Lower lobe of right lung (tissue), 2 donors: ENCODE data around the gene PSMC3. TPM values are rescaled to one million over a fixed set of nuclear protein-coding genes. Genes with fewer than 3 reads are reported as not detected.

Source experiments
- ATAC-seq, 2 donors: fragments of 200-7000 bp; cut with Tn5 transposase; one replicate each; pipeline ENCODE4 v1.9.1; 2020 to 2022; ENCODE audit warnings: mild to moderate bottlenecking in 2 of 2, moderate library complexity in 2 of 2
- DNase-seq: peaks from one replicate; pipeline ENCODE4 v3.0.0-alpha.2; 2020
- H3K27ac ChIP-seq: fragments of 200-600 bp; one replicate; pipeline ENCODE4 v1.8.0; 2022
- H3K27me3 ChIP-seq: fragments of 200-600 bp; one replicate; pipeline ENCODE4 v1.8.0; 2022; ENCODE audit warnings: low read depth
- H3K36me3 ChIP-seq: fragments of 200-600 bp; one replicate; pipeline ENCODE4 v1.8.0; 2022; ENCODE audit warnings: mild to moderate bottlenecking
- H3K4me1 ChIP-seq: fragments of 200-600 bp; one replicate; pipeline ENCODE4 v1.8.0; 2022
- H3K4me3 ChIP-seq: fragments of 200-600 bp; one replicate; pipeline ENCODE4 v1.8.0; 2022; ENCODE audit warnings: mild to moderate bottlenecking
- H3K9me3 ChIP-seq: fragments of 200-600 bp; one replicate; pipeline ENCODE4 v1.8.0; 2022
- intact Hi-C: fragments of 100-400 bp; cut with DNase I; formaldehyde crosslinking; loops from one replicate; pipeline ENCODE4 v1.11.0; 2022
- total RNA-seq: library from RNA; stranded (reverse); fragmentation: NEBNext Ultra II Directional; extraction: Animal tissue kit (Norgen Biotek cat#: 25700); gene quantifications from one replicate; pipeline ENCODE4 v1.2.1, GENCODE V29; 2021
- TF ChIP-seq, protein P1 (sequence below): fragments of 200-600 bp; IDR thresholded peaks from one replicate; pipeline ENCODE4 v1.8.0; 2022; ENCODE audit warnings: antibody characterized with exemption, mild to moderate bottlenecking
- donor health status: DM: no; HTN: yes; CAD: no; lungs with severe emphysema.

The PSMC3 gene
- total RNA-seq, 1 donor from 2014 or later: 77.1 TPM

DNA sequence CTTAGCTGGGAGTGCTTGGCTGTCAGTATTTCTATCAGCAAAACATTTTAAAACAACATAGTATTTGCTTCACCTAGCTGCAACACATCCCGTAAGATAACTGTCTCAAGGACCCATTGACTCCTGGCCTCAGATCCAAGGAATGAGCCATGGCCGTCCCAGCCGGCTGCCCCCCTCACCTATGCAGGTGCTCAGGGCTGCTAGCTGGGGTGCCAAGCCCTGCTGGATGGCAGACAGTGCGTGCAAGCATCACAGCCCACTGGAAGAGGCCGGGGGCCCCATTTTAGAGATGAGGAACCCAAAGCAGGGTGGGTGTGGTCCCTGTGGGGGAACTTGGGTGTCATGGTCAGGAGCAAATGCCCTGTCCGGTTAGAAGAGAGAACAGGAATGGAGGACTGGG lies 8.5 kb downstream of the PSMC3 start:
- DNase-seq (no peak), ATAC-seq (no peak)
- TF ChIP-seq, protein P1, sequence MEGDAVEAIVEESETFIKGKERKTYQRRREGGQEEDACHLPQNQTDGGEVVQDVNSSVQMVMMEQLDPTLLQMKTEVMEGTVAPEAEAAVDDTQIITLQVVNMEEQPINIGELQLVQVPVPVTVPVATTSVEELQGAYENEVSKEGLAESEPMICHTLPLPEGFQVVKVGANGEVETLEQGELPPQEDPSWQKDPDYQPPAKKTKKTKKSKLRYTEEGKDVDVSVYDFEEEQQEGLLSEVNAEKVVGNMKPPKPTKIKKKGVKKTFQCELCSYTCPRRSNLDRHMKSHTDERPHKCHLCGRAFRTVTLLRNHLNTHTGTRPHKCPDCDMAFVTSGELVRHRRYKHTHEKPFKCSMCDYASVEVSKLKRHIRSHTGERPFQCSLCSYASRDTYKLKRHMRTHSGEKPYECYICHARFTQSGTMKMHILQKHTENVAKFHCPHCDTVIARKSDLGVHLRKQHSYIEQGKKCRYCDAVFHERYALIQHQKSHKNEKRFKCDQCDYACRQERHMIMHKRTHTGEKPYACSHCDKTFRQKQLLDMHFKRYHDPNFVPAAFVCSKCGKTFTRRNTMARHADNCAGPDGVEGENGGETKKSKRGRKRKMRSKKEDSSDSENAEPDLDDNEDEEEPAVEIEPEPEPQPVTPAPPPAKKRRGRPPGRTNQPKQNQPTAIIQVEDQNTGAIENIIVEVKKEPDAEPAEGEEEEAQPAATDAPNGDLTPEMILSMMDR: no peak
- Histone ChIP-seq H3K4me1 (peaks cover 30% of the 10 kb centered on the region), H3K27me3 (no peaks in the 10 kb centered on the region), H3K4me3 (no peak overlapping the region), H3K36me3 (peaks cover 89% of the 10 kb centered on the region), H3K27ac (no peak overlapping the region), H3K9me3 (no peaks in the 10 kb centered on the region)
- intact Hi-C loops: no loop called here

DNA sequence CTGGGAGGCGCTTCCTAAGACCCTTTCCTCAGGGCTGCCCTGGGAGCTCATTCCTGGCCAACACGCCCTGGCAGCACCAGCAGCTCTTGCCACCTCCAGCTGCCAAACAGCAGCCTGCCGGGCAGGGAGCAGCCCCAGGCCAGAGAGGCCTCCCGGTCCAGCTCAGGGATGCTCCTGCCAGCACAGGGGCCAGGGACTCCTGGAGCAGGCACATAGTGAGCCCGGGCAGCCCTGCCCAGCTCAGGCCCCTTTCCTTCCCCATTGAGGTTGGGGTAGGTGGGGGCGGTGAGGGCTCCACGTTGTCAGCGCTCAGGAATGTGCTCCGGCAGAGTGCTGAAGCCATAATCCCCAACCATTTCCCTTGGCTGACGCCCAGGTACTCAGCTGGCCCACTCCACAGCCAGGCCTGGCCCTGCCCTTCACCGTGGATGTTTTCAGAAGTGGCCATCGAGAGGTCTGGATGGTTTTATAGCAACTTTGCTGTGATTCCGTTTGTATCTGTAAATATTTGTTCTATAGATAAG lies 10.2 kb downstream of the PSMC3 start:
- Histone ChIP-seq H3K9me3 (no peaks in the 10 kb centered on the region), H3K27me3 (no peaks in the 10 kb centered on the region), H3K36me3 (peaks cover 80% of the 10 kb centered on the region), H3K4me3 (peak overlapping the region; percentile 4), H3K4me1 (peaks cover 30% of the 10 kb centered on the region), H3K27ac (peak overlapping the region; percentile 85)
- peak; percentile 92 for DNase-seq
- TF ChIP-seq, protein P1: no peak
- peak; percentile 91 to 93 for ATAC-seq
- intact Hi-C loops: no loop called here

DNA sequence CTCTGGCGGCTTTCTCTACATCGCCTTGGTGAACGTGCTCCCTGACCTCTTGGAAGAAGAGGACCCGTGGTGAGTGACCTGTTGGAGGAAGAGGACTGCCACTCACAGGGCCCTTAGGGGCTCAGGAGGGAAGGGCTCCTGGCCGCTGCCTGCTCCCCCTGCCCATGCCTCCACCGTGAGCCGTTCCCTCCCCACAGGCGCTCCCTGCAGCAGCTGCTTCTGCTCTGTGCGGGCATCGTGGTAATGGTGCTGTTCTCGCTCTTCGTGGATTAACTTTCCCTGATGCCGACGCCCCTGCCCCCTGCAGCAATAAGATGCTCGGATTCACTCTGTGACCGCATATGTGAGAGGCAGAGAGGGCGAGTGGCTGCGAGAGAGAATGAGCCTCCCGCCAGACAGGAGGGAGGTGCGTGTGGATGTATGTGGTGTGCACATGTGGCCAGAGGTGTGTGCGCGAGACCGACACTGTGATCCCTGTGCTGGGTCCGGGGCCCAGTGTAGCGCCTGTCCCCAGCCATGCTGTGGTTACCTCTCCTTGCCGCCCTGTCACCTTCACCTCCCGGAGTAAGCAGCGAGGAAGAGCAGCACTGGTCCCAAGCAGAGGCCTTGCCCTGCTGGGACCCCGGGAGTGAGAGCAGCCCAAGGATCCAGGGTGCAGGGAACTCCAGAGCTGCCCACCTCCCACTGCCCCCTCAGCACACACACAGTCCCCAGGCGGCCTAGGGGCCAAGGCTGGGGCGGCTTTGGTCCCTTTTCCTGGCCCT lies 11.0 kb downstream of the PSMC3 start:
- intact Hi-C loops: no loop called here
- no peak for DNase-seq
- H3K27me3 ChIP-seq: no peaks in the 10 kb centered on the region
- H3K9me3 ChIP-seq: no peaks in the 10 kb centered on the region
- peak overlapping the region; percentile 85 for H3K27ac ChIP-seq
- H3K36me3 ChIP-seq: peaks cover 73% of the 10 kb centered on the region
- H3K4me1 ChIP-seq: peaks cover 32% of the 10 kb centered on the region
- TF ChIP-seq, protein P1: no peak
- H3K4me3 ChIP-seq: peak overlapping the region; percentile 4
- ATAC-seq: no peak

DNA sequence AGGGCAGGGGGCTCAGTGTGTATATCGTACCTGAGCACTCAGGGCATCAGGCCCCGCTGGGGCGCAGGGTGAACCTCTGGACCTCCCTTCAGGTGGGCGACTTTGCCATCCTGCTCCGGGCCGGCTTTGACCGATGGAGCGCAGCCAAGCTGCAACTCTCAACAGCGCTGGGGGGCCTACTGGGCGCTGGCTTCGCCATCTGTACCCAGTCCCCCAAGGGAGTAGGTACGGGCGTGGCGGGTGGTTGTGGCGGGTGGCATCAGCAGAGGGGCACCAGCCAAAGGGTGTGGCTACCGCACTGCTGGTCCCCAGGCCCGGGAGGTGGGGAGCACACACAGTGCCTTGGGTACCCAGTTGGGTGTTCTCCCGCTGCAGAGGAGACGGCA lies 11.6 kb downstream of the PSMC3 start:
- intact Hi-C loops: no loop called here
- Histone ChIP-seq H3K4me1 (peaks cover 38% of the 10 kb centered on the region), H3K4me3 (no peak overlapping the region), H3K27ac (peak overlapping the region; percentile 58), H3K36me3 (peaks cover 67% of the 10 kb centered on the region), H3K27me3 (no peaks in the 10 kb centered on the region), H3K9me3 (no peaks in the 10 kb centered on the region)
- TF ChIP-seq, protein P1: no peak
- DNase-seq (no peak), ATAC-seq (no peak)

DNA sequence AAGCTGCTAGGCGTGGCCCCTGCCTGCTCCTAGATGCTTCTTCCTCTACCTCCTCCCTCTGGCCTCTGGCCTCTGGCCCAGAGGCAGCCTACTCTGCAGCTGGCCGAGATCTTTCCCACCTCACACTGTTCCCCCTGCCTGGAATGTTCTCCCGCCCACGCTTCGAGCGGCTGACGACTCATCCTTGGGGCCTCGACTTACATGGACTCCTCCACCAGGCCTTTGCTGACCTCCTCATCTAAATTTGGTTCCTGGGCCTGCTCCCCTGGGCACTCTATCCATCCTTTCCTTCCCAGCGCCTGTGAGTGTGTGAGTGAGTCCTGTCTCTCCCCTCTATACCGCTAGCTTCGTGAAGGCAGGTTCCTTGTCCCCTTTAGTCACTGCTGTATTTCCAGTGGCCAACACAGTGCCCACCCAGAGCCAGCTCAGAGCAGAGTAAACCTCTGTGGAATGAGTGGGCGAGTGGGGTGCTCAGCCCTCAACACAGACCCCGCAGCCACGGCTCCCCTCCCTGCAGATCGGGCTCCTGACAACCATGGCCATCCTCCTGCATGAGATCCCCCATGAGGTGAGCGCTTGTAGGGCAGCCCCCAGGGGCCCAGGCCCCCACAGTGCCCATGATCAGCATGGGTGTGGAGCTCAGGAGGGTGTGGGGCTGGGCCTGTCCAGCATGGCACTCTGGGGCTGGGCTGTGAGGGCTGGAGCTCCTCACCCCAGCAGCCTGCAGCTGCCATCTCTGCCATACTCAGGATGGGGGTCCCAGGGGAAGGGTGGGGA lies 12.1 kb downstream of the PSMC3 start:
- Histone ChIP-seq H3K9me3 (no peaks in the 10 kb centered on the region), H3K4me1 (peaks cover 43% of the 10 kb centered on the region), H3K4me3 (no peak overlapping the region), H3K27me3 (no peaks in the 10 kb centered on the region), H3K27ac (peak overlapping the region; percentile 58), H3K36me3 (peaks cover 61% of the 10 kb centered on the region)
- TF ChIP-seq, protein P1: no peak
- intact Hi-C loops: no loop called here
- no peak for DNase-seq
- no peak for ATAC-seq
